Measurements from ENCODE around the gene ANXA7.
"Not testable (repeated sequence)": the region's sequence is repeated elsewhere in the genome, so short reads cannot be mapped to it uniquely, and the experiment has no call there.

DNA sequence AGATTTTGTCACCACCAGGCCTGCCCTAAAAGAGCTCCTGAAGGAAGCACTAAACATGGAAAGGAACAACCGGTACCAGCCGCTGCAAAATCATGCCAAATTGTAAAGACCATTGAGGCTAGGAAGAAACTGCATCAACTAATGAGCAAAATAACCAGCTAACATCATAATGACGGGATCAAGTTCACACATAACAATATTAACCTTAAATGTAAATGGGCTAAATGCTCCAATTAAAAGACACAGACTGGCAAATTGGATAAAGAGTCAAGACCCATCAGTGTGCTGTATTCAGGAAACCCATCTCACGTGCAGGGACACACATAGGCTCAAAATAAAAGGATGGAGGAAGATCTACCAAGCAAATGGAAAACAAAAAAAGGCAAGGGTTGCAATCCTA, 88.6 kb downstream of the ANXA7 start:
- not testable (repeated sequence) for TF ChIP-seq POLR2A (IDR thresholded peaks at IDR 0.05); EP300 (IDR thresholded peaks at IDR 0.05; ENCODE audit: low read depth)
- TF ChIP-seq, protein P1, sequence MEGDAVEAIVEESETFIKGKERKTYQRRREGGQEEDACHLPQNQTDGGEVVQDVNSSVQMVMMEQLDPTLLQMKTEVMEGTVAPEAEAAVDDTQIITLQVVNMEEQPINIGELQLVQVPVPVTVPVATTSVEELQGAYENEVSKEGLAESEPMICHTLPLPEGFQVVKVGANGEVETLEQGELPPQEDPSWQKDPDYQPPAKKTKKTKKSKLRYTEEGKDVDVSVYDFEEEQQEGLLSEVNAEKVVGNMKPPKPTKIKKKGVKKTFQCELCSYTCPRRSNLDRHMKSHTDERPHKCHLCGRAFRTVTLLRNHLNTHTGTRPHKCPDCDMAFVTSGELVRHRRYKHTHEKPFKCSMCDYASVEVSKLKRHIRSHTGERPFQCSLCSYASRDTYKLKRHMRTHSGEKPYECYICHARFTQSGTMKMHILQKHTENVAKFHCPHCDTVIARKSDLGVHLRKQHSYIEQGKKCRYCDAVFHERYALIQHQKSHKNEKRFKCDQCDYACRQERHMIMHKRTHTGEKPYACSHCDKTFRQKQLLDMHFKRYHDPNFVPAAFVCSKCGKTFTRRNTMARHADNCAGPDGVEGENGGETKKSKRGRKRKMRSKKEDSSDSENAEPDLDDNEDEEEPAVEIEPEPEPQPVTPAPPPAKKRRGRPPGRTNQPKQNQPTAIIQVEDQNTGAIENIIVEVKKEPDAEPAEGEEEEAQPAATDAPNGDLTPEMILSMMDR (IDR thresholded peaks at IDR 0.05): not testable (repeated sequence)
